Kidney (tissue), 14 donors: ENCODE results near the gene STRIT1. TPM values are rescaled to one million over a fixed set of nuclear protein-coding genes. Genes with fewer than 3 reads are reported as not detected.

ENCODE experiments used
- DNase-seq, 5 donors: peaks; one replicate each; pipeline ENCODE4 v3.0.0-alpha.2; 2013 to 2020
- FAIRE-seq: peaks from 2 replicates; lab custom pipeline; 2012; peaks lifted over from hg19 to GRCh38; lab: Jason Lieb, UNC
- H3K27ac ChIP-seq, 2 donors: one replicate each; pipeline ENCODE4 v1.7.0; 2013; ENCODE audit warnings: low read depth in 2 of 2, low read length in 2 of 2, inconsistent platforms in 1 of 2
- H3K27me3 ChIP-seq: one replicate; pipeline ENCODE4 v1.7.1; 2013; ENCODE audit warnings: low read length, inconsistent platforms; ENCODE audit not compliant: control insufficient read depth, insufficient read depth
- H3K36me3 ChIP-seq, 3 donors: one replicate each; pipeline versions ENCODE4 v1.7.0 to v1.7.1; 2013; ENCODE audit warnings: low read length in 3 of 3, control low read depth in 1 of 3, inconsistent platforms in 1 of 3; ENCODE audit not compliant: insufficient read depth in 3 of 3, control insufficient read depth in 2 of 3
- H3K4me1 ChIP-seq, 3 donors: one replicate each; pipeline versions ENCODE4 v1.7.0 to v1.7.1; 2013; ENCODE audit warnings: low read length in 3 of 3, inconsistent platforms in 1 of 3, low read depth in 1 of 3; ENCODE audit not compliant: control insufficient read depth in 2 of 3, insufficient read depth in 2 of 3
- H3K4me3 ChIP-seq, 3 donors: one replicate each; pipeline versions ENCODE4 v1.7.0 to v1.8.1; 2013; ENCODE audit warnings: low read length in 3 of 3, control low read depth in 1 of 3, inconsistent platforms in 1 of 3
- H3K9ac ChIP-seq, 3 donors: one replicate each; pipeline versions ENCODE4 v1.7.0 to v1.7.1; 2013; ENCODE audit warnings: low read length in 3 of 3, control low read depth in 1 of 3, inconsistent platforms in 1 of 3
- H3K9me3 ChIP-seq, 3 donors: one replicate each; pipeline versions ENCODE4 v1.7.0 to v1.7.1; 2013; ENCODE audit warnings: low read length in 3 of 3, control low read depth in 1 of 3, inconsistent platforms in 1 of 3; ENCODE audit not compliant: control insufficient read depth in 2 of 3, insufficient read depth in 1 of 3
- intact Hi-C: fragments of 100-400 bp; cut with DNase I; formaldehyde crosslinking; loops from one replicate; pipeline ENCODE4 v1.11.1; 2022
- polyA plus RNA-seq: library from polyadenylated mRNA; stranded (reverse); fragments of 350-450 nt; fragmentation: Illumina TruSeq; extraction: RNeasy Lipid Tissue Mini Kit (QIAGEN cat#74804); gene quantifications from one replicate; pipeline ENCODE4 v1.2.3, GENCODE V29; 2014; ENCODE audit warnings: low read depth, low replicate concordance; ENCODE audit not compliant: insufficient read depth
- total RNA-seq: library from RNA; stranded (reverse); fragmentation: NEBNext Ultra II Directional; extraction: Animal tissue kit (Norgen Biotek cat#: 25700); gene quantifications from one replicate; pipeline ENCODE4 v1.2.1, GENCODE V29; 2021
- TF ChIP-seq, protein P1 (sequence below): IDR thresholded peaks from 3 replicates; pipeline ENCODE4 v1.5.1; 2012; ENCODE audit warnings: mild to moderate bottlenecking, moderate library complexity, borderline replicate concordance; ENCODE audit not compliant: insufficient read depth; ENCODE audit errors: extremely low read depth
- donor health status: control.
- donor health status: control.
- donor health status: control.
- donor health status: control.
- donor health status: control.
- donor health status: DM: yes; HTN: yes; CAD: no.
- donor health status: Normal renal cell carcinoma (clear cell type).

STRIT1 gene
- total and polyA plus RNA-seq, 2 donors from 2014 or later, result 1.8 TPM; not detected in 1

DNA sequence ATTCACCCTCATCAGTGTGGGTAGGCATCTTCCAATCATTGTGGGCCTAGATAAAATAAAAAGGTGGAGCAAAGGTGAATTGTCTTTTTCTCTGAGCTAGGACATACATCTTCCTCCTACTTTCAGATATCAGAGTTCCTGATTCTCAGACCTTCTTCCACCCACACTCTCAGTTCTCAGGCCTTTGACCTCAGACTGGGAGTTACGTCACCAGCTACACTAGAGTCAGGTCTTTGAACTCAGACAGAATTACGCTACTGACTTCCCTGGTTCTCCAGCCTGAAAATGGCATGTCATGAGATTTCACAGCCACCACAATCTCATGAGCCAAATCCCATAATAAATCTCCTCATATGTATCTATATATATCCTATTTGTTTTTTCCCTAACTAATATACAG lies 39.0 kb downstream of the STRIT1 start:
- no peak for DNase-seq
- intact Hi-C loops, result no loop called here
- H3K4me3 ChIP-seq, result no peak overlapping the region
- no peak for FAIRE-seq
- H3K4me1 ChIP-seq, result no peaks in the 10 kb centered on the region
- TF ChIP-seq, protein P1, sequence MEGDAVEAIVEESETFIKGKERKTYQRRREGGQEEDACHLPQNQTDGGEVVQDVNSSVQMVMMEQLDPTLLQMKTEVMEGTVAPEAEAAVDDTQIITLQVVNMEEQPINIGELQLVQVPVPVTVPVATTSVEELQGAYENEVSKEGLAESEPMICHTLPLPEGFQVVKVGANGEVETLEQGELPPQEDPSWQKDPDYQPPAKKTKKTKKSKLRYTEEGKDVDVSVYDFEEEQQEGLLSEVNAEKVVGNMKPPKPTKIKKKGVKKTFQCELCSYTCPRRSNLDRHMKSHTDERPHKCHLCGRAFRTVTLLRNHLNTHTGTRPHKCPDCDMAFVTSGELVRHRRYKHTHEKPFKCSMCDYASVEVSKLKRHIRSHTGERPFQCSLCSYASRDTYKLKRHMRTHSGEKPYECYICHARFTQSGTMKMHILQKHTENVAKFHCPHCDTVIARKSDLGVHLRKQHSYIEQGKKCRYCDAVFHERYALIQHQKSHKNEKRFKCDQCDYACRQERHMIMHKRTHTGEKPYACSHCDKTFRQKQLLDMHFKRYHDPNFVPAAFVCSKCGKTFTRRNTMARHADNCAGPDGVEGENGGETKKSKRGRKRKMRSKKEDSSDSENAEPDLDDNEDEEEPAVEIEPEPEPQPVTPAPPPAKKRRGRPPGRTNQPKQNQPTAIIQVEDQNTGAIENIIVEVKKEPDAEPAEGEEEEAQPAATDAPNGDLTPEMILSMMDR, result no peak
- no peak overlapping the region for H3K9ac ChIP-seq
- no peaks in the 10 kb centered on the region for H3K36me3 ChIP-seq
- no peak overlapping the region for H3K27ac ChIP-seq
- H3K9me3 ChIP-seq, result no peaks in the 10 kb centered on the region
- no peaks in the 10 kb centered on the region for H3K27me3 ChIP-seq

DNA sequence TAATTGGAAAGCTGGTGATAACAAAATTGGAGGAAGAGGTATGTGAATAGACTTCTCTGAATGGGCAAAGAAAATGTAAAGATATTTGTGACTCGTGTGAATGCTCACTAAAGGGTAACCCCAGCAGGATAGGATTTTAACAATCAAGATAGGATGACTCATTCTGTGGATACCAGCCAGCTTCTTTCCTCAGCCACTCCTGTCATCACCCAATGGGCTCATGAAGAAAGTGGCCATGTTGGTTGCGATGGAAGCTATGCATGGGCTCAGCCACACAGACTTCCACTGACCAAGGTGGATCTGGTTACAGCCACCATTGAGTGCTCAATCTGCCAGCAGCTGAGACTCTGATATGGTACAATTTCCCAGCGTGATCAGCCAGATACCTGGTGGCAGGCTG lies 40.9 kb downstream of the STRIT1 start:
- Histone ChIP-seq H3K9ac (no peak overlapping the region), H3K9me3 (peaks cover 0 to 8% (median 0%) of the 10 kb centered on the region in 3 donors), H3K36me3 (no peaks in the 10 kb centered on the region), H3K27me3 (no peaks in the 10 kb centered on the region), H3K4me3 (no peak overlapping the region), H3K4me1 (no peaks in the 10 kb centered on the region), H3K27ac (no peak overlapping the region)
- FAIRE-seq, result no peak
- DNase-seq, result no peak
- TF ChIP-seq, protein P1, result no peak
- intact Hi-C loops, result no loop called here

DNA sequence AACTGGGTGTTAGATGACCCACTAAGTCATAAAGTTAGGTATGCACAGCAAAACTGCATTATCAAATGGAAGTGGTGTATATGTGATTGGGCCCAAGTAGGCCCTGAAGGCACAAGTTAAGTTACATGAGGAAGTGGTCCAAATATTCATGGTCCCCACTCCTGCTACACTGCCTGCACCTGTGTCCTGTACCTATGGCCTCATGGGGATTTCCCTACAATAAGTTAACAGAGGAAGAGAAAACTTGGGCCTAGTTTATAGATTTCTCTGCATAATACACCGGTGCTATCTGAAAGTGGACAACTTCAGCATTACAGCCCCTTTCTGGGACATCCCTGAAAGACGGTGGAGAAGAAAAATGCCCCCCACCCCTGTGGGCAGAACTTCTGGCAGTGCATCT lies 41.5 kb downstream of the STRIT1 start:
- Histone ChIP-seq H3K9ac (no peak overlapping the region), H3K36me3 (no peaks in the 10 kb centered on the region), H3K27ac (no peak overlapping the region), H3K4me1 (no peaks in the 10 kb centered on the region), H3K27me3 (no peaks in the 10 kb centered on the region), H3K9me3 (peaks cover 0 to 8% (median 0%) of the 10 kb centered on the region in 3 donors), H3K4me3 (no peak overlapping the region)
- no peak for FAIRE-seq
- TF ChIP-seq, protein P1, result no peak
- intact Hi-C loops, result no loop called here
- no peak for DNase-seq

DNA sequence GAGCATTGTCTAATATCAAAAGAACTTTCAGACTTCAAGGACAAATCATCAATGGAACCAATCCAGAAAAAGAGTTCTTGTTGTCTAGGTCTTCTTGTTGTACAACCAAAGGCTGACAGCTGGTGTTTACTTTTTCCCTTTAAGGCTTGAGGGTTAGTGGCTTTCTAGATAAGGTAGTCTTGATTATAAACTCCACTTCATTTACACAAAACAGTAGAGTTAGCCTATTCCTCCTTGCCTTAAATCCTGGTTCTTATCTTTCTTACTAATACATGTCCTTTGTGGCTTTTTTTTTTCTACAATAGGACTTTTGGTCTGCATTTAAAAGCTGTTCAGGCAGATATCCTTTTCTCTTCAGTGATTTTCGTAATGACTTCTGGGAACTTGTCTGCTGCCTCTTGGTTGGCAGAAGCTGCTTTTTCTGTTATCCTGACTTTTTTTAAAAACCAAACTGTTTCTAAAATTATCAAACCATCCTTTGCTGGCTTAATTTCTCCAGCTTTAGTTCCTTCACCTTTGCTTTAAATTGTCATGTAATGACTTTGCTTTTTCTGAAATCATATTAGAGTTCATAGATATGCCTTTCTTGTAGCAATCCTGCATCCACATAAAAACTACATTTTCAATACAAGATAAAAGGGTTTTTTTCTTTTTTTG lies 44.8 kb downstream of the STRIT1 start:
- intact Hi-C loops, result no loop called here
- FAIRE-seq, result no peak
- DNase-seq, result no peak

More for the DNA sequence above, 44.8 kb downstream of the STRIT1 start:
- TF ChIP-seq, protein P1, result no peak
- Histone ChIP-seq H3K36me3 (no peaks in the 10 kb centered on the region), H3K9me3 (peaks cover 0 to 8% (median 0%) of the 10 kb centered on the region in 3 donors), H3K9ac (no peak overlapping the region), H3K4me1 (peaks cover 0 to 3% (median 0%) of the 10 kb centered on the region in 3 donors), H3K27ac (no peak overlapping the region), H3K4me3 (no peak overlapping the region), H3K27me3 (no peaks in the 10 kb centered on the region)
